Stimulated activated naive CD8-positive, alpha-beta T cell treated with anti-CD3 and anti-CD28 coated beads, Interleukin-15, amount 100 ng/mL, for 72 hours (primary cell): ENCODE results near the gene INSM1.

Source experiments
- ATAC-seq: fragments of 150-1000 bp; cut with Tn5 transposase; 2 replicates; pipeline ENCODE4 v1.10.0; 2021; ENCODE audit warnings: mild to moderate bottlenecking, moderate library complexity
- DNase-seq, 2 donors: peaks; one replicate each; pipeline ENCODE4 v3.0.0; 2021 to 2022
- H3K27ac Mint-ChIP-seq, 2 donors: one replicate each; pipeline ENCODE4 v1.8.0; 2022; ENCODE audit warnings: mild to moderate bottlenecking in 2 of 2, mixed read lengths in 2 of 2, moderate library complexity in 2 of 2
- H3K27me3 Mint-ChIP-seq: one replicate; pipeline ENCODE4 v1.8.0; 2022; ENCODE audit warnings: mixed read lengths
- H3K4me1 Mint-ChIP-seq: one replicate; pipeline ENCODE4 v1.8.0; 2022; ENCODE audit warnings: mild to moderate bottlenecking, mixed read lengths
- H3K4me3 Mint-ChIP-seq, 2 donors: one replicate each; pipeline ENCODE4 v1.8.0; 2022; ENCODE audit warnings: mild to moderate bottlenecking in 2 of 2, mixed read lengths in 2 of 2, moderate library complexity in 1 of 2
- H3K9me3 Mint-ChIP-seq, 2 donors: one replicate each; pipeline ENCODE4 v1.8.0; 2022; ENCODE audit warnings: mixed read lengths in 2 of 2

The INSM1 gene

GRCh38 chr20:20367575-20368417 is at the start of gene INSM1:
Gene INSM1, plus strand, starts transcription at chr20:20368104. Its CDS starts 164 bp downstream, at chr20:20368268.
- peaks cover 46% of the 10 kb centered on the region for H3K4me1 Mint-ChIP-seq
- H3K9me3 Mint-ChIP-seq, result no peaks in the 10 kb centered on the region
- H3K27ac Mint-ChIP-seq, result no peak within 1 kb of the TSS
- no peak for DNase-seq
- peak within 1 kb of the TSS; percentile 80 to 83 for H3K4me3 Mint-ChIP-seq
- ATAC-seq, result peak; percentile 33
- H3K27me3 Mint-ChIP-seq, result peaks cover 86% of the 10 kb centered on the region

GRCh38 chr20:20318365-20319161 is 49.3 kb upstream of the INSM1 start:
- Mint-ChIP-seq H3K27me3 (peaks cover 7% of the 10 kb centered on the region), H3K9me3 (peaks cover 5 to 13% of the 10 kb centered on the region in 2 donors), H3K27ac (no peak overlapping the region), H3K4me1 (no peaks in the 10 kb centered on the region), H3K4me3 (no peak overlapping the region)
- DNase-seq (no peak), ATAC-seq (no peak)

- Mint-ChIP-seq H3K27me3 (peaks cover 7% of the 10 kb centered on the region), H3K9me3 (peaks cover 5 to 10% of the 10 kb centered on the region in 2 donors), H3K4me1 (no peaks in the 10 kb centered on the region), H3K4me3 (no peak overlapping the region), H3K27ac (no peak overlapping the region)
- ATAC-seq (no peak), DNase-seq (no peak)
These were observed 46.8 kb upstream of the INSM1 start for GRCh38 chr20:20321134-20321533.

GRCh38 chr20:20321917-20322316 is 46.0 kb upstream of the INSM1 start:
- H3K4me3 Mint-ChIP-seq, result no peak overlapping the region
- no peak overlapping the region for H3K27ac Mint-ChIP-seq
- no peak for ATAC-seq
- peaks cover 15% of the 10 kb centered on the region for H3K27me3 Mint-ChIP-seq
- DNase-seq, result no peak
- no peaks in the 10 kb centered on the region for H3K4me1 Mint-ChIP-seq
- H3K9me3 Mint-ChIP-seq, result peaks cover 5 to 10% of the 10 kb centered on the region in 2 donors

GRCh38 chr20:20322912-20323311 is 45.0 kb upstream of the INSM1 start:
- ATAC-seq, result no peak
- no peak overlapping the region for H3K4me3 Mint-ChIP-seq
- peaks cover 5 to 14% of the 10 kb centered on the region in 2 donors for H3K9me3 Mint-ChIP-seq
- H3K27me3 Mint-ChIP-seq, result peaks cover 12% of the 10 kb centered on the region
- H3K4me1 Mint-ChIP-seq, result no peaks in the 10 kb centered on the region
- H3K27ac Mint-ChIP-seq, result no peak overlapping the region
- DNase-seq, result no peak

GRCh38 chr20:20327746-20328145 is 40.2 kb upstream of the INSM1 start:
- DNase-seq (no peak), ATAC-seq (no peak)
- H3K27ac Mint-ChIP-seq, result no peak overlapping the region
- H3K4me3 Mint-ChIP-seq, result no peak overlapping the region
- peaks cover 0 to 6% of the 10 kb centered on the region in 2 donors for H3K9me3 Mint-ChIP-seq
- peaks cover 31% of the 10 kb centered on the region for H3K27me3 Mint-ChIP-seq
- H3K4me1 Mint-ChIP-seq, result no peaks in the 10 kb centered on the region

GRCh38 chr20:20329564-20329963 is 38.3 kb upstream of the INSM1 start:
- peaks cover 38% of the 10 kb centered on the region for H3K27me3 Mint-ChIP-seq
- H3K4me3 Mint-ChIP-seq, result no peak overlapping the region
- DNase-seq (no peak), ATAC-seq (no peak)
- H3K9me3 Mint-ChIP-seq, result peaks cover 0 to 6% of the 10 kb centered on the region in 2 donors
- no peaks in the 10 kb centered on the region for H3K4me1 Mint-ChIP-seq
- no peak overlapping the region for H3K27ac Mint-ChIP-seq

GRCh38 chr20:20331156-20331555 is 36.7 kb upstream of the INSM1 start:
- Mint-ChIP-seq H3K9me3 (peaks cover 0 to 6% of the 10 kb centered on the region in 2 donors), H3K27me3 (peaks cover 38% of the 10 kb centered on the region), H3K27ac (no peak overlapping the region), H3K4me3 (no peak overlapping the region), H3K4me1 (no peaks in the 10 kb centered on the region)
- no peak for ATAC-seq
- DNase-seq, result no peak

- ATAC-seq (no peak), DNase-seq (no peak)
- Mint-ChIP-seq H3K9me3 (peaks cover 2 to 9% of the 10 kb centered on the region in 2 donors), H3K27me3 (peaks cover 31% of the 10 kb centered on the region), H3K4me1 (no peaks in the 10 kb centered on the region), H3K27ac (no peak overlapping the region), H3K4me3 (no peak overlapping the region)
These were observed 36.1 kb upstream of the INSM1 start for GRCh38 chr20:20331817-20332216.

GRCh38 chr20:20333866-20334265 is 34.0 kb upstream of the INSM1 start:
- H3K4me1 Mint-ChIP-seq, result no peaks in the 10 kb centered on the region
- no peak overlapping the region for H3K4me3 Mint-ChIP-seq
- no peak for ATAC-seq
- peaks cover 8 to 12% of the 10 kb centered on the region in 2 donors for H3K9me3 Mint-ChIP-seq
- no peak overlapping the region for H3K27ac Mint-ChIP-seq
- peaks cover 22% of the 10 kb centered on the region for H3K27me3 Mint-ChIP-seq
- no peak for DNase-seq

GRCh38 chr20:20334489-20334888 is 33.4 kb upstream of the INSM1 start:
- ATAC-seq (no peak), DNase-seq (no peak)
- peaks cover 8 to 12% of the 10 kb centered on the region in 2 donors for H3K9me3 Mint-ChIP-seq
- no peak overlapping the region for H3K27ac Mint-ChIP-seq
- no peaks in the 10 kb centered on the region for H3K4me1 Mint-ChIP-seq
- peaks cover 16% of the 10 kb centered on the region for H3K27me3 Mint-ChIP-seq
- no peak overlapping the region for H3K4me3 Mint-ChIP-seq

GRCh38 chr20:20338133-20338730 is 29.7 kb upstream of the INSM1 start:
- H3K4me1 Mint-ChIP-seq, result no peaks in the 10 kb centered on the region
- no peak overlapping the region for H3K4me3 Mint-ChIP-seq
- peaks cover 8 to 12% of the 10 kb centered on the region in 2 donors for H3K9me3 Mint-ChIP-seq
- DNase-seq (no peak), ATAC-seq (no peak)
- peaks cover 11% of the 10 kb centered on the region for H3K27me3 Mint-ChIP-seq
- H3K27ac Mint-ChIP-seq, result no peak overlapping the region

GRCh38 chr20:20340443-20340842 is 27.5 kb upstream of the INSM1 start:
- H3K27me3 Mint-ChIP-seq, result peaks cover 8% of the 10 kb centered on the region
- H3K4me1 Mint-ChIP-seq, result no peaks in the 10 kb centered on the region
- H3K27ac Mint-ChIP-seq, result no peak overlapping the region
- DNase-seq (no peak), ATAC-seq (no peak)
- peaks cover 8 to 12% of the 10 kb centered on the region in 2 donors for H3K9me3 Mint-ChIP-seq
- no peak overlapping the region for H3K4me3 Mint-ChIP-seq

- H3K27ac Mint-ChIP-seq, result no peak overlapping the region
- no peaks in the 10 kb centered on the region for H3K4me1 Mint-ChIP-seq
- H3K9me3 Mint-ChIP-seq, result peaks cover 8 to 12% of the 10 kb centered on the region in 2 donors
- ATAC-seq (no peak), DNase-seq (no peak)
- no peak overlapping the region for H3K4me3 Mint-ChIP-seq
- H3K27me3 Mint-ChIP-seq, result peaks cover 8% of the 10 kb centered on the region
These were observed 26.5 kb upstream of the INSM1 start for GRCh38 chr20:20341371-20341770.

- ATAC-seq, result no peak
- no peak for DNase-seq
These were observed 25.8 kb upstream of the INSM1 start for GRCh38 chr20:20342066-20342465.

GRCh38 chr20:20343932-20344331 is 24.0 kb upstream of the INSM1 start:
- ATAC-seq (no peak), DNase-seq (no peak)
- Mint-ChIP-seq H3K4me3 (no peak overlapping the region), H3K27ac (no peak overlapping the region), H3K27me3 (peaks cover 15% of the 10 kb centered on the region), H3K9me3 (no peaks in the 10 kb centered on the region), H3K4me1 (no peaks in the 10 kb centered on the region)

More at GRCh38 chr20:20342066-20342465, 25.8 kb upstream of the INSM1 start:
- Mint-ChIP-seq H3K27ac (no peak overlapping the region), H3K9me3 (peaks cover 4 to 6% of the 10 kb centered on the region in 2 donors), H3K4me1 (no peaks in the 10 kb centered on the region), H3K27me3 (peaks cover 8% of the 10 kb centered on the region), H3K4me3 (no peak overlapping the region)
